ENCODE measurements around the gene NOD2.

Gene NOD2

GRCh38 chr16:50678531-50678930 lies 14.9 kb upstream of the NOD2 start:
- Mint-ChIP-seq H3K27ac (no peak overlapping the region), H3K27me3 (ENCODE audit: low read depth) (peaks cover 5% of the 10 kb centered on the region), H3K4me1 (no peaks in the 10 kb centered on the region), H3K9me3 (peaks cover 2% of the 10 kb centered on the region), H3K36me3 (ENCODE audit: low read depth) (peaks cover 3% of the 10 kb centered on the region), H3K4me3 (no peak overlapping the region)
- no peak for TF ChIP-seq CTCF (IDR thresholded peaks at IDR 0.05; ENCODE audit: unreplicated experiment in 3 of 3)

- TF ChIP-seq CTCF (IDR thresholded peaks at IDR 0.05; ENCODE audit: unreplicated experiment in 3 of 3): no peak
- H3K4me1 Mint-ChIP-seq: no peaks in the 10 kb centered on the region
- peaks cover 5% of the 10 kb centered on the region for H3K27me3 Mint-ChIP-seq (ENCODE audit: low read depth)
- H3K36me3 Mint-ChIP-seq (ENCODE audit: low read depth): no peaks in the 10 kb centered on the region
- H3K4me3 Mint-ChIP-seq: no peak overlapping the region
- H3K27ac Mint-ChIP-seq: no peak overlapping the region
- no peaks in the 10 kb centered on the region for H3K9me3 Mint-ChIP-seq
Measured at GRCh38 chr16:50679266-50679665, 14.1 kb upstream of the NOD2 start.

- Mint-ChIP-seq H3K36me3 (ENCODE audit: low read depth) (no peaks in the 10 kb centered on the region), H3K4me1 (no peaks in the 10 kb centered on the region), H3K9me3 (no peaks in the 10 kb centered on the region), H3K27me3 (ENCODE audit: low read depth) (peaks cover 5% of the 10 kb centered on the region), H3K4me3 (no peak overlapping the region), H3K27ac (no peak overlapping the region)
- TF ChIP-seq CTCF (IDR thresholded peaks at IDR 0.05; ENCODE audit: unreplicated experiment in 3 of 3): no peak
Measured at GRCh38 chr16:50679676-50680555, 13.5 kb upstream of the NOD2 start.

- Mint-ChIP-seq H3K4me3 (no peak overlapping the region), H3K4me1 (no peaks in the 10 kb centered on the region), H3K27me3 (ENCODE audit: low read depth) (peaks cover 5% of the 10 kb centered on the region), H3K9me3 (no peaks in the 10 kb centered on the region), H3K36me3 (ENCODE audit: low read depth) (no peaks in the 10 kb centered on the region), H3K27ac (no peak overlapping the region)
- no peak for TF ChIP-seq CTCF (IDR thresholded peaks at IDR 0.05; ENCODE audit: unreplicated experiment in 3 of 3)
Measured at GRCh38 chr16:50680556-50680893, 12.9 kb upstream of the NOD2 start.

GRCh38 chr16:50681021-50681885 lies 12.2 kb upstream of the NOD2 start, which contains the start of gene SNX20:
SNX20 (minus strand) TSS chr16:50681312; CDS start chr16:50677526, 3,786 bp downstream.
- no peak for TF ChIP-seq CTCF (IDR thresholded peaks at IDR 0.05; ENCODE audit: unreplicated experiment in 3 of 3)
- H3K36me3 Mint-ChIP-seq (ENCODE audit: low read depth): no peaks in the 10 kb centered on the region
- no peak within 1 kb of the TSS for H3K27ac Mint-ChIP-seq
- no peaks in the 10 kb centered on the region for H3K4me1 Mint-ChIP-seq
- H3K27me3 Mint-ChIP-seq (ENCODE audit: low read depth): peaks cover 5% of the 10 kb centered on the region
- no peak within 1 kb of the TSS for H3K4me3 Mint-ChIP-seq
- H3K9me3 Mint-ChIP-seq: no peaks in the 10 kb centered on the region
